Neutrophil (primary cell): ENCODE data around the gene CRX.
"Not testable (repeated sequence)": the region's sequence is repeated elsewhere in the genome, so short reads cannot be mapped to it uniquely, and the experiment has no call there.

Source experiments
- H3K27ac ChIP-seq: fragments of 200-600 bp; sonication (generic); 2 replicates; pipeline ENCODE4 v1.5.1; 2016; ENCODE audit warnings: mild to moderate bottlenecking, moderate library complexity
- H3K27me3 ChIP-seq: fragments of 200-600 bp; sonication (generic); 2 replicates; pipeline ENCODE4 v1.6.0; 2016; ENCODE audit warnings: mild to moderate bottlenecking
- H3K36me3 ChIP-seq: fragments of 200-600 bp; sonication (generic); 2 replicates; pipeline ENCODE4 v1.5.1; 2017
- H3K4me1 ChIP-seq, 2 experiments: fragments of 200-600 bp in 1 of 2; sonication (generic) in 1 of 2; 1 replicate in 1 of 2; 2 replicates in 1 of 2; pipeline versions ENCODE4 v1.5.1 to v1.6.1; 2013 to 2016; ENCODE audit warnings: low read depth in 1 of 2, low read length in 1 of 2, mild to moderate bottlenecking in 1 of 2, moderate library complexity in 1 of 2; ENCODE audit not compliant: control insufficient read depth in 1 of 2, insufficient read depth in 1 of 2
- H3K4me3 ChIP-seq, 2 experiments: fragments of 200-600 bp in 1 of 2; sonication (generic) in 1 of 2; 1 replicate in 1 of 2; 2 replicates in 1 of 2; pipeline ENCODE4 v1.5.1; 2013 to 2016; ENCODE audit warnings: low read depth in 1 of 2, low read length in 1 of 2, mild to moderate bottlenecking in 1 of 2, moderate library complexity in 1 of 2
- H3K9me3 ChIP-seq: fragments of 200-600 bp; sonication (generic); 2 replicates; pipeline ENCODE4 v1.5.1; 2016
- TF ChIP-seq, protein P1 (sequence below): fragments of 200-600 bp; sonication (generic); IDR thresholded peaks from 2 replicates; pipeline ENCODE4 v1.5.1; 2016; ENCODE audit warnings: antibody characterized with exemption

Gene CRX

DNA sequence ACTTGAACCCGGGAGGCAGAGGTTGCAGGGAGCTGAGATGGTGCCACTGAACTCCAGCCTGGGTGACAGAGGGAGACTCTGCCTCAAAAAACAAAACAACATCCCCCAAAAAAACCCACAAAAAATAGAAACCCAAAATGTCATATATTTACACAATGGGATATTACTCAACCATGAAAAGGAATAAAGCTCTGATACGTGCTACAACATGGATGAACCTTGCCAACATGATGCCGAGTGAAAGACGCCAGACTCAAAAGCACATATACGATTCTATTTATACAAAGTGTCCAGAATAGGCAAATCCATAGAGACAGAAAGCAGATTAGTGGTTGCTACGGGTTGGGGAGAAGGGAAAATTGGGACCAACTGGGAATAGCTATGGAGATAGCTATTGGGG lies 15.3 kb upstream of the CRX start:
- TF ChIP-seq, protein P1, sequence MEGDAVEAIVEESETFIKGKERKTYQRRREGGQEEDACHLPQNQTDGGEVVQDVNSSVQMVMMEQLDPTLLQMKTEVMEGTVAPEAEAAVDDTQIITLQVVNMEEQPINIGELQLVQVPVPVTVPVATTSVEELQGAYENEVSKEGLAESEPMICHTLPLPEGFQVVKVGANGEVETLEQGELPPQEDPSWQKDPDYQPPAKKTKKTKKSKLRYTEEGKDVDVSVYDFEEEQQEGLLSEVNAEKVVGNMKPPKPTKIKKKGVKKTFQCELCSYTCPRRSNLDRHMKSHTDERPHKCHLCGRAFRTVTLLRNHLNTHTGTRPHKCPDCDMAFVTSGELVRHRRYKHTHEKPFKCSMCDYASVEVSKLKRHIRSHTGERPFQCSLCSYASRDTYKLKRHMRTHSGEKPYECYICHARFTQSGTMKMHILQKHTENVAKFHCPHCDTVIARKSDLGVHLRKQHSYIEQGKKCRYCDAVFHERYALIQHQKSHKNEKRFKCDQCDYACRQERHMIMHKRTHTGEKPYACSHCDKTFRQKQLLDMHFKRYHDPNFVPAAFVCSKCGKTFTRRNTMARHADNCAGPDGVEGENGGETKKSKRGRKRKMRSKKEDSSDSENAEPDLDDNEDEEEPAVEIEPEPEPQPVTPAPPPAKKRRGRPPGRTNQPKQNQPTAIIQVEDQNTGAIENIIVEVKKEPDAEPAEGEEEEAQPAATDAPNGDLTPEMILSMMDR: no peak
- Histone ChIP-seq H3K36me3 (no peaks in the 10 kb centered on the region), H3K4me1 (no peaks in the 10 kb centered on the region), H3K27me3 (peaks cover 4% of the 10 kb centered on the region), H3K27ac (no peak overlapping the region), H3K4me3 (no peak overlapping the region), H3K9me3 (no peaks in the 10 kb centered on the region)

DNA sequence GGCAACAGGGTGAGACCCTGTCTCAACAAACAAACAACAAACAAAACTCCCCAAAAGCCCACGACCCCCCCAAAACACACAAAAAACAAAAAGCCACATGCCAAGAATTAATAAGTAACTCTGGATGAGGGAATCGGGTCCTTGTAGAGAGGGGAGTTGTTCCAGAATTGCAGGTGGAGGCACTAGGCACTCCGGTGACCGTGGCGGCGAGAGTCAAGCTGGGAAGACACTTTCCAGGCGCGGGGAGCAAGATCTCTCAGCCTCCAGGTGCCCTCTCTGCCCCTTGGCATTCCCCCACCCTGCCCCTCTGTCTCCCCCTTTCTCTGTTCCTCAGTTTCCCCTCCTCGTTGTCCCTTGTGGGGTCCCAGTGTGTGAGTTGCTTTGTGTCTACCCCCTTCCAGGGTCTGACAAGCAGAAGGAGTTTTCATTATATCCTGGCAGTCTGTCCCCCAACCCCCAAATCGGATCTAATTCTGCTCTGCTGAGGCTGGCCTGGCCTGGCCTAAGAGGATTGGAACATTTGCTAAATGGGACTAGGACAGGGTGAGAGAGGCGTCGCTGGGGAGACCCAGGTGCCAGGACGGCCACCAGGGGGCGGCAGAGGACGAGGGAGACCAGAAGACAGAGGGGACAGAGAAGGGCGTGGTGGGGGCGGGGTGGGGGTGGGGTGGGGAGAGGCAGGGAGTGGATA lies 8.3 kb upstream of the CRX start:
- no peak overlapping the region for H3K4me3 ChIP-seq
- no peaks in the 10 kb centered on the region for H3K4me1 ChIP-seq
- H3K27ac ChIP-seq: no peak overlapping the region
- H3K9me3 ChIP-seq: no peaks in the 10 kb centered on the region
- H3K36me3 ChIP-seq: no peaks in the 10 kb centered on the region
- TF ChIP-seq, protein P1: peak; percentile 67
- H3K27me3 ChIP-seq: peaks cover 7% of the 10 kb centered on the region

DNA sequence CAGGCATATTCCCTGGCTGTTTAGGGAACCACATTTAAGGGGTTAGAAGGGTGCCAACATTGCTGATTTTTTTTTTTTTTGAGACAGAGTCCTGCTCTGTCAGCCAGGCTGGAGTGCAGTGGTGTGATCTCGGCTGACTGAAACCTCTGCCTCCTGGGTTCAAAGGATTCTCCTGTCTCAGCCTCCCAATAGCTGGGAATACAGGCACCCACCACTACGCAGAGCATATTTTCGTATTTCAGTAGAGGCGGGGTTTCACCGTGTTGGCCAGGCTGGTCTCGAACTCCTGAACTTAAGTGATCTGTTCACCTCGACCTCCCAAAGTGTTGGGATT lies 7.8 kb upstream of the CRX start:
- no peaks in the 10 kb centered on the region for H3K4me1 ChIP-seq

DNA sequence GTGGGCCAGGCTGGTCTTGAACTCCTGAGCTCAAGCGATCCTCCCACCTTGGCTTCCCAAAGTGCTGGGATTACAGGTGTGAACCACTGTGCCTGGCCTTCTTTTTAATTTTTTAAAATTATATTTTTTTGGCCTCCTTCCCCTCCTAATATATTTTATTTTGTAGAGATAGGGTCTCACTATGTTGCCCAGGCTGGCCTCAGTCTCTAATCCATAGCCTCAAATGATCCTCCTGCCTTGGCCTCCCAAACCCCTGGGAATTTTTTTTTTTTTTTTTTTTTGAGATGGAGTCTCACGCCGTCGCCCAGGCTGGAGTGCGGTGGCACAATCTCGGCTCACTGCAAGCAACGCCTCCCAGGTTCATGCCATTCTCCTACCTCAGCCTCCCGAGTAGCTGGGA lies 5.5 kb upstream of the CRX start:
- H3K27me3 ChIP-seq: peaks cover 29% of the 10 kb centered on the region

More for the DNA sequence above, 7.8 kb upstream of the CRX start:
- H3K9me3 ChIP-seq: no peaks in the 10 kb centered on the region
- no peak overlapping the region for H3K4me3 ChIP-seq
- peaks cover 12% of the 10 kb centered on the region for H3K27me3 ChIP-seq
- no peak overlapping the region for H3K27ac ChIP-seq
- TF ChIP-seq, protein P1: no peak
- H3K36me3 ChIP-seq: no peaks in the 10 kb centered on the region

DNA sequence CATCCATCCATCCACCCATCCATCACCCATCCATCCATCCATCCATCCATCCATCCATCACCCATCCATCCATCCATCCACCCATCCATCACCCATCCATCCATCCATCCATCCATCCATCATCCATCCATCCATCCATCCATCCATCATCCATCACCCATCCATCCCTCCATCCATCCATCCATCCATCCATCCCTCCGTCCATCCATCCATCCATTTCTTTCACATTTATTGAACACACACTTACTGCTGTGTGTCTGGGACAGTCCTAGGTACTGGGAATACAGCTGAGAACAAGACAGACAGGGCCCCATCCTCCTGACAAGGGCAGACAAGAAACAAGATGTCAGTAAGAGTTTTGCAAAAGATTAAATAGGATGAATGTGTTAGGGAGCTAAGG lies 3.5 kb upstream of the CRX start:
- not testable (repeated sequence) for H3K27ac ChIP-seq, H3K36me3 ChIP-seq, H3K4me3 ChIP-seq, H3K4me1 ChIP-seq, H3K9me3 ChIP-seq
- H3K27me3 ChIP-seq: peaks cover 38% of the 10 kb centered on the region

More for the DNA sequence above, 5.5 kb upstream of the CRX start:
- H3K27ac ChIP-seq, H3K4me3 ChIP-seq, H3K4me1 ChIP-seq, H3K36me3 ChIP-seq, H3K9me3 ChIP-seq: not testable (repeated sequence)

DNA sequence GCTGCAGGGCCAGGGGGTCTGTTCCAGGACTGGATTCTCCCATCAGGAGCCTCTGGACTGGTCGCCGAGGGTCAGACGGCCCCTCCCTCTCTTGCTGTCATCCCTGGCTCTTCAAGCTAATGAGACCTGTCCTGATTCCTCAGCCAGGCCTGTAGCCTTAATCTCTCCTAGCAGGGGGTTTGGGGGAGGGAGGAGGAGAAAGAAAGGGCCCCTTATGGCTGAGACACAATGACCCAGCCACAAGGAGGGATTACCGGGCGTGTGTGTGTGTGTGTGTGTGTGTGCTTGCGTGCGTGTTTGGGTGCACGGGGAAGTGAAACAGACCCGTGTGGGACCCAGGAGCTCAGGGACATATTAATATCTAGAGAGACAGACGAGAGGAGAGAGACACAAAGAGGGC lies 1.9 kb upstream of the CRX start:
- no peaks in the 10 kb centered on the region for H3K36me3 ChIP-seq
- TF ChIP-seq, protein P1: no peak
- H3K4me3 ChIP-seq: no peak overlapping the region
- peaks cover 38% of the 10 kb centered on the region for H3K27me3 ChIP-seq
- no peaks in the 10 kb centered on the region for H3K9me3 ChIP-seq
- no peaks in the 10 kb centered on the region for H3K4me1 ChIP-seq
- no peak overlapping the region for H3K27ac ChIP-seq

DNA sequence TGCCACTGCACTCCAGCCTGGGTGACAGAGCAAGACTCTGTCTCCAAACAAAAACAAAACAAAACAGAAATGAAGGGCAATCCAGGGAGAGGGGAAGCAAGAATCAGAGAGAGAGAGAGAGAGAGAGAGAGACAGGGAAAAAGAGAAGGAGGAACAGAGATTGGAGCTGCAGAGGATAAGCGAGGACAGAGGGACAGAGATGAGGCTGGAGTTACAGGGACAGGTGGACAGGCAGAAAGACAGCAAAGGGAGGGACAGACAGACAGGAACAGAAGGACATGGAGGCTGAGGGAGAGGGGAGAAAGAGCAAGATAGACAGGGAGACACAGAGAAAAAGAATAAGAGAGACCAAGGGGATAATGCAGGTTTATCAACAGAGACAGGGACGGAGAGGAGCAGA lies 1.3 kb upstream of the CRX start:
- TF ChIP-seq, protein P1: no peak
- no peaks in the 10 kb centered on the region for H3K9me3 ChIP-seq
- peaks cover 38% of the 10 kb centered on the region for H3K27me3 ChIP-seq
- no peaks in the 10 kb centered on the region for H3K4me1 ChIP-seq
- no peaks in the 10 kb centered on the region for H3K36me3 ChIP-seq
- no peak overlapping the region for H3K4me3 ChIP-seq
- no peak overlapping the region for H3K27ac ChIP-seq
